Panc1 (cell line): ENCODE measurements around the gene TFEB. TPM values are rescaled to one million over a fixed set of nuclear protein-coding genes. Genes with fewer than 3 reads are reported as not detected.

Experiments
- ATAC-seq: fragments of 200-7000 bp; cut with Tn5 transposase; 2 replicates; pipeline ENCODE4 v1.9.1; 2020; ENCODE audit warnings: mild to moderate bottlenecking, moderate library complexity
- BruUV-seq: library from RNA; stranded (reverse); fragments of 400-500 nt; replicated peaks from 2 replicates; lab custom pipeline; 2021; lab: Mats Ljungman, UMichigan
- CTCF ChIA-PET: fragments of 300-600 bp; sonication (Branson Sonifier 250); formaldehyde crosslinking; loops from one replicate; lab custom pipeline; 2022; ENCODE audit warnings: antibody characterized with exemption; lab: Charles Lee
- POLR2A ChIA-PET: fragments of 300-600 bp; sonication (Branson Sonifier 250); formaldehyde crosslinking; loops from one replicate; lab custom pipeline; 2022; ENCODE audit warnings: antibody characterized with exemption; lab: Charles Lee
- DNase-seq: peaks from one replicate; pipeline ENCODE4 v3.0.0-alpha.2; 2010; ENCODE audit warnings: low read depth, low spot score
- H3K27ac ChIP-seq: 2 replicates; pipeline ENCODE4 v1.5.1; 2011; ENCODE audit warnings: mild to moderate bottlenecking, low read length, inconsistent platforms
- H3K27me3 ChIP-seq: fragments of 200-500 bp; sonication (Bioruptor generic); 2 replicates; pipeline ENCODE4 v1.6.0; 2014; ENCODE audit warnings: low read length, inconsistent platforms; ENCODE audit not compliant: control insufficient read depth, insufficient read depth
- H3K36me3 ChIP-seq: fragments of 200-500 bp; sonication (Bioruptor generic); 2 replicates; pipeline ENCODE4 v1.5.1; 2014; ENCODE audit warnings: inconsistent platforms, mild to moderate bottlenecking, low read length, moderate library complexity; ENCODE audit not compliant: control insufficient read depth, insufficient read depth
- H3K4me1 ChIP-seq: 2 replicates; pipeline ENCODE4 v1.5.1; 2011; ENCODE audit warnings: inconsistent platforms, mild to moderate bottlenecking, low read length, moderate library complexity; ENCODE audit not compliant: control insufficient read depth, insufficient read depth
- H3K4me3 ChIP-seq, 2 experiments: 2 replicates each; pipeline ENCODE4 v1.5.1; 2011 to 2012; ENCODE audit warnings: low read depth in 2 of 2, low read length in 2 of 2, mild to moderate bottlenecking in 2 of 2, inconsistent platforms in 1 of 2, moderate library complexity in 1 of 2
- H3K9me3 ChIP-seq: fragments of 200-500 bp; sonication (Bioruptor generic); 2 replicates; pipeline ENCODE4 v1.5.1; 2014; ENCODE audit warnings: low read depth, mild to moderate bottlenecking, inconsistent platforms, low read length, moderate library complexity; ENCODE audit not compliant: control insufficient read depth, insufficient read depth
- POLR2AphosphoS5 ChIP-seq: IDR thresholded peaks from 2 replicates; pipeline ENCODE4 v1.6.1; 2012; ENCODE audit warnings: mild to moderate bottlenecking, low read depth, low read length, moderate library complexity
- SIN3A ChIP-seq: IDR thresholded peaks from 2 replicates; pipeline ENCODE4 v1.6.1; 2012; ENCODE audit warnings: low read depth, mild to moderate bottlenecking, low read length, moderate library complexity, borderline replicate concordance; ENCODE audit not compliant: insufficient read depth
- TCF7L2 ChIP-seq: IDR thresholded peaks from 2 replicates; pipeline ENCODE4 v1.6.1; 2011; ENCODE audit warnings: mild to moderate bottlenecking, low read depth, low read length, inconsistent platforms
- in situ Hi-C: cut with HindIII; loops from 2 replicates; pipeline ENCODE4 v1.10.0; 2016; ENCODE audit warnings: low sequenced_read_pairs, low pct_unique_long_range_greater_than_20kb
- intact Hi-C: fragments of 100-400 bp; cut with micrococcal nuclease; formaldehyde crosslinking; loops from one replicate; pipeline ENCODE4 v1.10.0; 2022; ENCODE audit not compliant: unreplicated experiment
- total RNA-seq: library from RNA; stranded (reverse); gene quantifications from one replicate; pipeline ENCODE4 v1.2.1, GENCODE V29; 2021; ENCODE audit not compliant: unreplicated experiment
- TF ChIP-seq, protein P1 (sequence below): fragments of 450-650 bp; IDR thresholded peaks from 2 replicates; pipeline ENCODE4 v1.5.1; 2017; ENCODE audit warnings: mild to moderate bottlenecking

The TFEB gene
- total RNA-seq, 1 experiment from 2014 or later = 13.3 TPM

DNA sequence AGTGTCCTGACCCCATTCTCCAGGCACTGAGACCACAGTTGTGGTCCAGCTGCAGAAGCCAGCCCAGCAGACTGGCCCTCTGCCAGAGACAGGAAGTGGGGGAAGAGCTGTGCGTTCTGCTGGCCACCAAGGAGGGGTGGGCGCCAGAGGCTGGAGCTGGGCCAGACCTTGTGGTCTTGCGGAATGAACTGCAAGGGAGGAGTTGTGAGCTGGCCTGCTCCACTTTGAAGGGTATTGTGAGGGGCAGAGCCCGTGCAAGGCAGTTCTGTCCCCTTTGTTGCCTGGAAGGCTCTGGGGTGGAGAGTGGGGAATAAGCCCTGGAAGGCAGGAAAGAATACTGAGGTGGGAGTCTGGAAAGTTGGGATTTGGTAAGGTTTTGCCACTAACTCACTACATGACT lies 100.8 kb downstream of the TFEB start:
- no peak for TF ChIP-seq POLR2AphosphoS5
- no peak for TF ChIP-seq TCF7L2
- TF ChIP-seq, protein P1, sequence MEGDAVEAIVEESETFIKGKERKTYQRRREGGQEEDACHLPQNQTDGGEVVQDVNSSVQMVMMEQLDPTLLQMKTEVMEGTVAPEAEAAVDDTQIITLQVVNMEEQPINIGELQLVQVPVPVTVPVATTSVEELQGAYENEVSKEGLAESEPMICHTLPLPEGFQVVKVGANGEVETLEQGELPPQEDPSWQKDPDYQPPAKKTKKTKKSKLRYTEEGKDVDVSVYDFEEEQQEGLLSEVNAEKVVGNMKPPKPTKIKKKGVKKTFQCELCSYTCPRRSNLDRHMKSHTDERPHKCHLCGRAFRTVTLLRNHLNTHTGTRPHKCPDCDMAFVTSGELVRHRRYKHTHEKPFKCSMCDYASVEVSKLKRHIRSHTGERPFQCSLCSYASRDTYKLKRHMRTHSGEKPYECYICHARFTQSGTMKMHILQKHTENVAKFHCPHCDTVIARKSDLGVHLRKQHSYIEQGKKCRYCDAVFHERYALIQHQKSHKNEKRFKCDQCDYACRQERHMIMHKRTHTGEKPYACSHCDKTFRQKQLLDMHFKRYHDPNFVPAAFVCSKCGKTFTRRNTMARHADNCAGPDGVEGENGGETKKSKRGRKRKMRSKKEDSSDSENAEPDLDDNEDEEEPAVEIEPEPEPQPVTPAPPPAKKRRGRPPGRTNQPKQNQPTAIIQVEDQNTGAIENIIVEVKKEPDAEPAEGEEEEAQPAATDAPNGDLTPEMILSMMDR = no peak
- TF ChIP-seq SIN3A = no peak
- POLR2A ChIA-PET = no interaction called here
- Histone ChIP-seq H3K36me3 (peaks cover 3% of the 10 kb centered on the region; the same call in 1 of the 2 replicates), H3K9me3 (no peaks in the 10 kb centered on the region), H3K4me1 (no peaks in the 10 kb centered on the region), H3K27ac (no peak overlapping the region), H3K4me3 (no peak overlapping the region), H3K27me3 (no peaks in the 10 kb centered on the region; the same call in none of the 2 replicates)
- CTCF ChIA-PET = no interaction called here
- BruUV-seq = no TSS peak
- DNase-seq (no peak), ATAC-seq (no peak)
- in situ Hi-C loops = no loop called here
- intact Hi-C loops = no loop called here

Other genes starting within 250 kb of the TFEB start
- 30.4 TPM for gene FOXP4, start 189.2 kb downstream of the TFEB start, total RNA-seq
- gene MDFI, start 97.1 kb downstream of the TFEB start, total RNA-seq = 0.54 TPM
- gene PGC, start 11.8 kb upstream of the TFEB start, total RNA-seq = 0.18 TPM
- 3.0 TPM for gene FRS3, start 44.3 kb upstream of the TFEB start, total RNA-seq
- gene PRICKLE4, start 45.2 kb upstream of the TFEB start, total RNA-seq = 1.6 TPM
- gene TOMM6, start 52.1 kb upstream of the TFEB start, total RNA-seq = 234 TPM
- gene USP49, start 159.8 kb upstream of the TFEB start, total RNA-seq = 5.4 TPM
- 24.5 TPM for gene MED20, start 185.5 kb upstream of the TFEB start, total RNA-seq
- gene BYSL, start 185.9 kb upstream of the TFEB start, total RNA-seq = 49.1 TPM
- 36.8 TPM for gene CCND3, start 206.2 kb upstream of the TFEB start, total RNA-seq